Measurements from ENCODE around the gene ZNF75A. TPM values are rescaled to one million over a fixed set of nuclear protein-coding genes. Genes with fewer than 3 reads are reported as not detected.
"Not testable (repeated sequence)": the region's sequence is repeated elsewhere in the genome, so short reads cannot be mapped to it uniquely, and the experiment has no call there.

Gene ZNF75A
- 19.5 and 22.3 TPM in 2 replicates for total RNA-seq
- polyA plus RNA-seq (2012), result 15.5 TPM

DNA sequence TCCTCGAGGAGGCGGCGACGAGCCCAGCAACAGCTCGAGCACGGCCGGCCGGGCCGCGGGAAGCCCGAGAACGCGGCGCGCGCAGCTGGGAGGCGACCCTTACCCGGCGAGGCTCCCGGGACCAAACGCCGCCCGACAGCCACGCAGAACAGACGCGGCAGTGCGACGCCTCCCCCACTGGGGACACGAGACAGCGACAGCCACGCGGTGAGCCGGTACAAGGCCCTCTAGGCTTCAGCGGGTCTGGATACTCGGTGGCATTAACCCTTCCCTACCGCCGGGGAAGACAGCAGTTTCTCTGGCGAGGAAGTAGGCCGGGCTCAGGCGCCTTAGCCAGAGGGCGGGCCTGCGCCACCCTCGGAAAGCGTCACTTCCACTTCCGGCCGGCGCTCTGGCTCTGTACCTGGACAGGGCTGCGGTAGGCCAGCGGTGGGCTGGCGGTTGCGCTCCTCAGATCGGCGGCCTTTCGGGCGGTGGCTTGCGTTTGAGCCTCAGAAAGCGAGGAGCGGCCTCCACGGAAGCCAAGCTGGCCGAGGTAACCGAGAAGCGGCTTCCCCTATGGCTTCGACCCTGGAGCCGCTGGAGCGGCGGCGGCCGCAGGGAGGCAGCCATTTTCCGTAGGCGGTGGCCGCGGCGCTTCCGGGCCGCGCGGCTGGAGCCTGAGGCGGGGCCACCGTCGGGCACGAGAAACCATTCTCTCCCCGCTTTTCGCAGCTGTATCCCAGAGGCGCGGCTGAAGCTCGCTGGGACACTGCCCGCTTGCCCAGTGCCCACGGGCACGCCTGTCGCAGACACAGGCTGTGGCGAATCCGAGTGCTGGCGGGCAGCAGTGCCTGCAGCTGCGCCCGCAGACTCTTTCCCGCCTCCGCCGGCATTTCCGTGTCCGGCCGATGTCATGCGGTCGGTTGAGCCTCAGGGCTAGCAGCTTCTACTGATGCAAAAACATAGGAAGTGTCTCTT, at the start of gene ZNF75A, which contains the start of gene TIGD7:
Gene ZNF75A (plus strand): TSS at position 389 of the 960 bp plus-strand sequence. CDS start 2,932 bp downstream, outside the sequence.
Gene TIGD7 (minus strand): TSS at position 322 of the 960 bp plus-strand sequence. CDS start 4,816 bp downstream, outside the sequence.
- peak; percentile 89 for DNase-seq (ENCODE audit: low read depth)

DNA sequence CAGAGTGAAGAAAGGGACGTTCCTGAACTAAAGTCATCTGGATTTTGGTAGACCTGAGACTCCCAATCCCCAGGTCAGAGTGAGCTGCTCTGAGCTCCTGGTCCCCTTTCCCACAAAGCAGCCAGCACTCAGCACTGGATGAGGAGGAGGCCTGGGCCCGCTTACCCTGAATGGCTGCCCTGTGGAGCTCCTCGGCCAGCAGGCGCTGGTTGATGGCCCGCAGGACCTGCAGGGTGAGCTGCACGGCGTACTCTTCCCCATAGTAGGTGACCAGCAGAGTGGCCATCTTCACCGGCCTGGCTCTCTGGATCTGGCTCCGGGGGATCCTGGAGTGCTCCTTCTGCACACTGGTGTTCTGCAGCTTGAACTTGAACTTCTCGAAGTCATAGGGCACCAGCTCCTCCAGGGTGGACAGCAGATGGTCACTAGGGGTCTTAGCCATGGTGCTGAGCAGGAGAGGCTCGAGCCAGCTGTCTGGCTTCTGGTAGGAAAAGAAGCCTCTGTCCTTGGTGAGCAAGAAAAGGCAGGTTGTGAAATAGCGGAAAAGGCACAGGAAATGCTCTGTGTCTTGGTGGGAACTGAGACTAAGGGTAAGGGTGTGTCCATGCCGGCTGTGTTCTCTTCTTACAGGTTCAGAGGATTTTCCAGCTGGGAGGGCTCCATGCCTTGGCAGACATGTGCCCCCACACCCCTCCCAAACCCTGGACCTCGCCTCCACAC, 49.0 kb upstream of the ZNF75A start, which contains the start of gene MEFV:
Gene MEFV (minus strand): TSS at position 488 of the 720 bp plus-strand sequence. CDS start 46 bp downstream, at position 442.
- peak; percentile 51 for DNase-seq (ENCODE audit: low read depth)

DNA sequence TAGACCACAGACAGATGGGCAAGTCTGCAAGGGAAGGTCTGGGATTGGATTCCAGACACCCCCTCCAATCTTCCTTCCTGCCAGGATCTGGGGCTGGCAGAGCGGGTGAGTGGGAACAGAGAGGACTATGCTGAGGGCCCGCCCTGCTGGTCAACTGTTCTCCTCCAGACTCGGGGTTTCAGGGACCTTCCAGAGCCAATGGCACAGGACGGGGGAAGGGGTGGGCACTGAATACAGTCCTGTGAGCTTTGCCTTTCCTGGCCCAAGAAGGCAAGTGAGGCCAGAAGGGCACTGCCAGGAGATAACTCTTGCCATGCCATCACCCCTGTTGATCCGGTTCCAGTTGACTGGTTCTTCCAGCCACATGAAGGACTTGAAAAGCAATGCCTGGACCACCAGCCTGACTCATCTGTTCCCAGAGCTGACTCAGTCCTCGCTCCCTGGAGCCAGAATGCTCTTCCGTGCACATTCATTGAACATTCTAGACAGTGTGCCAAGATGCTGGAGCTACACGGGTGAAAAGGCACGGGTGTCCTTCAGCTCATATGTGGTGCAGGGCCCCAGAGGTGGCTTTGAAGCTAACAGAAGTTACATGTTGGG, 48.3 kb upstream of the ZNF75A start:
- DNase-seq (ENCODE audit: low read depth), result peak; percentile 19

DNA sequence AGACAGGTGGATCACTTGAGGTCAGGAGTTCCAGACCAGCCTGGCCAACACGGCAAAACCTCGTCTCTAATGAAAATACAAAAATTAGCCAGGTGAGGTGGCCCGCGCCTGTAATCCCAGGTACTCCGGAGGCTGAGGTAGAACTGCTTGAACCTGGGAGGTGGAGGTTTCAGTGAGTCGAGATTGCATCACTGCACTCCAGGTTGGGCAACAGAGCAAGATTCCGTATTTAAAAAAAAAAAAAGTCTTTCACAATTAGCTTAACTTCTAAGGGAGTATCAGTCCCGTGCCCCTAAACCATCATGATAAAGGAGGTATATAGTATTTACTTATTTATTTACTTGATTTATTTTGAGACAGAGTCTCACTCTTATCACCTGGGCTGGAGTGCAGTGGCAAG, 45.5 kb upstream of the ZNF75A start:
- DNase-seq (ENCODE audit: low read depth), result no peak

DNA sequence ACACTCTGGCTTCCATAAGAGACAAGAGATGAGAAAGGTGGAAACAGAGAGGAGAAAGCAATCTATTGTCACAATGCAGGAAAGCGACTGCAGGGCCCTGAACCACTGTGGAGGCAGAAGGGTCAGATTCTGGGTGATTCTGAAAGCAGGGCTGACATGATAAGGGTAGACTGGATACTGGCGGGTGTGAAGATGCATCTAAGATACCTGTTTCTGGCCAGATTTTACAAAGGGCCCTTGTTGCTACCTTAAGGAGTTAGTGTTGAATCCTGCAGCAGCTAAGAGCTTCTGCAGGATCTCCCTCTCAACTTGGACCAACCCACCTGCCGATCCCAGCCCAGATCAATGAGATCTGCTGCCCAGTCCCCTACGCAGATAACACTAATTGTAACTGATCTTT, 42.8 kb upstream of the ZNF75A start:
- no peak for DNase-seq (ENCODE audit: low read depth)

DNA sequence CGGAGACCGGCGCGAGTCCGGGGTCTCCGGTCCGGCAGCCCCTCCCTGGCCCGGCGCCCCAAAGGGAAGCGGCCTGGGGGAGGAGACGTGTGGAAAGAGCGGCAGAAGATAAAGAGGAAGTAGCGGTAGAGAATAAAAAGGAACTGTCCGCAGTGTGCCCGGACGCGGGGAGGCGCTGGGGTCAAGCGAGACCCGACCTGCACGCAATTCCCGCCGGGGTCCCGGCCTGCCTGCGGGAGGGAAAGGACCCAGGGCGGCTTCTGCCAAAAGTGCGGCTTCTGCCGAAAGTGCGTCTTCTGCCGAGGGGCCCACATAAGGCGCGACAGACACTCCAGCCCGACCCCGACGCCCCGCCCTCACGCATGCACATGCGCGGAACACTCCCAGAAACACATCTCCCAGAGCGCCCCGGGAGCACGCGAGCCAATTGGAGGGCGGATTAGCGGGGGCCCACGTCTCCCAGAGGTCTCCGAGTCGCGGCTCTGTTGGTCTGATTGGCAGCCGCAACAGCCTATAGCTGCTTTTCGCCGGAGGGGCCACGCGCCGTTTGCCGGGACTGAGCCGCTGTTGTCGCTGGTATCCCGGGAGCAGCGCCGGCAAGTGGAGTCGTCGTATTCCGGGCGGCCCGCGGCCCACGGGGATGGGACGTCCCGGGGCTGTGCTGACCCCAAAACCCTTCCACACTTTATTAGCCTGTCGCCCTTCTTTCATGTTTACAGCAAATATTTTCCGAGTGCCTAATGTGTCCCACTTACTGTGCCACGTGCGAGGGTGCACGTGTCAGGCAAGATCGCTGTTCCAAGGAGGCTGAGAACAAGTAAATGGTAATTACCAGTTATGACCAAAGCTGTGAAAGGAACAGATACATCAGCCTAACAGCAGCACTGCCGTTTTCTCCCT, 40.9 kb upstream of the ZNF75A start:
- DNase-seq (ENCODE audit: low read depth), result peak; percentile 99

DNA sequence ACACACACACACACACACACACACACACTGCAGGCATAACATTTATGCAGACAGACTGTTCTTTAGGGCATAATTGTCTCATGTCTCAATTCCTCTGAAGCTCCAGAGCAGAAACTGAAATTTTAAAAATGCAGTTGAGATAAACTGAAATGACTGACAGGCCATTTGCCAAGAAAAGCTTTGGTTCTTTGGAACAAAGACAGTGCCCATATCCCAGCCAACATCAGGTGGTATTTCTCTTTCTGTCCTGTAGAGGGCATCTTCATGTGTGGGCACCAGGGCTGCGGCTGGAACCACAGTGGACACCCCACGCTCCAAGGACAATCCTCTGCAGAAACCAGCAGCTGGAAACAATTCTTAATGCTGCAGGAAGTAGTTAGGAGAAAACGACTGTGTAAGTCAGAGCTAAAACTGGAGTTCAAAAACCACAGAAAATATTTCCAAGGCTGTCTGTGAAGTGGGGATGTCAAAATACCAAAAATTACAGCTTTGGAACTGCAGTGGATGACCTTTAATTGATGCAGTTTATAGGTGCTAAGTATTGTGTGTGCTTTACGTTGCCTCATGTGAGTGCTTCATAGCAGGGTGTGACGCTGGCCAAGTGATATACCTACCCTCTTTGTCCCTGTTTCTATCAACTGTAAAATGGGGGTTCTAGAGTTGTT, 38.3 kb upstream of the ZNF75A start:
- DNase-seq (ENCODE audit: low read depth), result peak; percentile 55

DNA sequence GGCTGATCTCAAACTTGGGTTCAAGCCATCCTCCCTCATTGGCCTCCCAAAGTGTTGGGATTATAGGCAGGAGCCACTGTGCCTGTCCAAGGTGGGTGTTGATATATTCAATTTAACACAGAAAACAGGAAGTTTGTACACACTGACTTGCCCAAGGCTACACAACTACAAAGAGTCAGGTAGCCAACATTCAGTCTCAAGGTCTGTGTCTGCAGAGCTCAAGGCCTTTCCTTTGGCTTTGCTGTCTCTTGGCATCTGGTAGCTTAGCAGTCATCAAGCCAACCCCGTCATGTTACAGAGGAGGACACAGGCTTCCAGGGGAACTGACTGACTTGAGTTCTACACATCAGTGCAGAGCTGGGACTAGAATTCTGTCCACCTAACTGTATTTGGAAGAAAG, 37.0 kb upstream of the ZNF75A start:
- DNase-seq (ENCODE audit: low read depth), result no peak

DNA sequence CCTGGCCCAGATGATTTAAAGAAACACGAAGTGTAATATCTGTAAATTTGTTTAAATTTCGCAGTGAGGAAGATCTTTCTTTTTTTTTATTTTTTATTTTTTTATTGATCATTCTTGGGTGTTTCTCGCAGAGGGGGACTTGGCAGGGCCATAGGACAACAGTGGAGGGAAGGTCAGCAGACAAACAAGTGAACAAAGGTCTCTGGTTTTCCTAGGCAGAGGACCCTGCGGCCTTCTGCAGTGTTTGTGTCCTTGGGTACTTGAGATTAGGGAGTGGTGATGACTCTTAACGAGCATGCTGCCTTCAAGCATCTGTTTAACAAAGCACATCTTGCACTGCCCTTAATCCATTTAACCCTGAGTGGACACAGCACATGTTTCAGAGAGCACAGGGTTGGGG, 34.6 kb upstream of the ZNF75A start:
- not testable (repeated sequence) for DNase-seq (ENCODE audit: low read depth)

DNA sequence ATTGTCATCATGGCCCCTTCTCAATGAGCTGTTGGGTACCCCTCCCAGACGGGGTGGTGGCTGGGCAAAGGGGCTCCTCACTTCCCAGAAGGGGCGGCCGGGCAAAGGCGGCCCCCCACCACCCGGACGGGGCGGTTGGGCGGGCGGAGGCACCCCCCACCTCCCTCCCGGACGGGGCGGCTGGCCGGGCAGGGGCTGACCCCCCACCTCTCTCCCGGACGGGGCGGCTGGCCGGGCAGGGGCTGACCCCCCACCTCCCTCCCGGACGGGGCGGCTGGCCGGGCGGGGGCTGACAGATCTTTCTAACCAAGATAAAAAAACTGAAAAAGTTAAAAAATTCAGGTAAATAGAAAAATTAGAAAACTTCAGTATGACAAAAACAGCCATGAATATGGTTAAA, 34.0 kb upstream of the ZNF75A start:
- DNase-seq (ENCODE audit: low read depth), result not testable (repeated sequence)

DNA sequence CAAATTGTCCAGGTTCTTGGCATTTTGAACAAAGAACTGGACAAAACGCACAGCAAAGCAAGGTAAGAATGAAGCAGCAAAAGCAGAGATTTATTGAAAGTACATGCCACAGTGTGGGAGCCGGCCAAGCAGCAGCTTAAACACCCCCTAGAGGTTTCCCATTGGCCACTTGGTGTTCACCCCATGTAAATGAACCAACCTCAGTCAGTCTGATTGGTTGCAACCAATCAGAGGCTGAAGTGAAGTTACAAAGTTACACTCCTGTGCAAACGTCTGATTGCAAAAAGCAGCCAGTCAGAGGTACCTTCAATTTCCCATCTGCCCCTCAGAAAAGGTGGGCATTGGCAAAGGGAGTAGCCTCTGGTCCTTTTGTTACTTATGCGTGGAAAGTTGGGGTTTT, 30.8 kb upstream of the ZNF75A start:
- no peak for DNase-seq (ENCODE audit: low read depth)

DNA sequence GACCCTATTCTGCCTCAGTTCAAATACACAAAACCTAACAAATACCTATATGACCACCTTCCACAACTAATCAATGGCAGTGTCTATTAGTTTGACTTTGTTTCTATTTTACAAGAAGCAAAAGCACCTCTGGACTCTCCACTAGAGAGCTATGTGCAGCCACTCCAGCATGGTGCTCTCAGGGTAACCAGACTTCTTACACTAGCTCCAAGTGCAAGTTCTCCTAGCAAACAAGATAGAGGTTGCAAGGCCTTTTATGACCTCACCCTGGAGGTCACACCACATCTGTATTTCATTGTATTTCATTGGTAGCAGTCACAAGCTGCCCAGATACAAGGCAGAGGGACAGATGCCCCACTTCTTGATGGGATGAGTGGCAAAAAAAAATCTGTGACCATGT, 30.4 kb upstream of the ZNF75A start:
- no peak for DNase-seq (ENCODE audit: low read depth)

DNA sequence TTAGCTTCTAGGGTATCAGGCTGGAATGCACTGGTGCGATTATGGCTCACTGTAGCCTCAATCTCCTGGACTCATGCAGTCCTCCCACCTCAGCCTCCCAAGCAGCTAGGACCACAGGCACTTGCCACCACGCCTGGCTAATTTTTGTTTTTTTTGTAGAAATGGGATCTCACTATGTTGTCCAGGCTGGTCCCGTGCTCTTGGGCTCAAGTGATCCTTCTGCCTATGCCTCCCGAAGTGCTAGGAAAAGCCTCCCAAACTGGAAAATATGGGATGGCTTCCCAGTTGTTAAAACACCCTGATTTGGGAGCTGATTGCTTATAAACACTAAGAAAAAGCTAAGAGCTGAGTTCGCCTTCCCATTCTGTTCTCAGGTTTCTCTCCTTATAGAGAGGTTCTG, 28.6 kb upstream of the ZNF75A start:
- DNase-seq (ENCODE audit: low read depth), result no peak

DNA sequence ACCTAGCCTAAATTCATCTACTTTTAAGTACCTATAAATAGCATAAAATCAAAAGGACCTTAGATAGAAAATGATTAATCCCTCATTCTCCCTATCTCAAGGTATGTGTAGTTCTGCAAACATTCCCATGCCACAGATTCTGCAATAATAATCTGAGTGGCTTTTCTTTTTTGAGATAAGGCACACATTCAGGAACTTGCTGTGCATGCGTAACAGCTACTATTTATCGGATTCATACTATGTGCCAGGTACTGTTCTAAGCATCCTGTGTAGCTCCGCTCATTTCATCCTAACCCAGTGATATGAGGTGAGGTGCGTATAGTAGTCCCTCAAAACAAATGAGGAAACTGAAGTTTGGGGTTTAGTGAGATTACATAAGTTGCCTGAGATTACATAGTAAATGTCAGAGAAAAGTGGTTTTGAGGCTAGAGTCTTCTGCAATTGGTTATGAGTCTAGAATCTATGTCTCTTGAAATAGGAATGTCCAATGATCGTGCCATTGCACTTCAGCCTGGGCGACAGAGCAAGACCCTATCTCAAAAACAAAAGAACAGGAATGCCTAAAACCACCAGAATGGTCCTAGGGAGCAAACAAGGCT, 24.0 kb upstream of the ZNF75A start:
- DNase-seq (ENCODE audit: low read depth), result no peak

DNA sequence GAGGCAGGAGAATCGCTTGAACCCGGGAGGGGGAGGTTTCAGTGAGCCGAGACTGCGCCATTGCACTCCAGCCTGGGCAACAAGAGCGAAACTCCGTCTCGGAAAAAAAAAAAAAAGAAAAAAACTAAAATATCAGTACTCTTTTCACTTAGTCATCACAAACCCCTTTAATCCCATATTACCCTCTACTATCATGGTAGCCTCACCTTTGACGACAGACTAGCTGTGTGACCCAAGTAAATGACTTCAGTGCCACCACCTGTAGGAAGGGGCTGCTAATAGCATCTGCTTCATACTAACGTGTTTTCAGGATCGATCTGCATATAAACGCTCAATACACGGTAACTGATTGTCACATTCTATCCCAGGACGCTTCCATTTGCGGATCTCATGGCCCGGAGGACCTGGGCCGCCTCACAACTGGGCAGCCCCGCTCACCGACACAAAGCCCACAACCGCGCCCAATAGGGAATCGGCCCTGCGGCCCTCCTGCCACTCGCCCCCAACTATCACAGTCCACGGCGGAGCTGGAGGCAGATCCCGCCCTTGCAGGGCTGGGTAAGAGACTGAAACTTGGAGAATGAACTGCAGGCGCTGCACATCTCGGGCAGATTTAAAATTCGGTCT, 23.1 kb upstream of the ZNF75A start:
- DNase-seq (ENCODE audit: low read depth), result no peak

DNA sequence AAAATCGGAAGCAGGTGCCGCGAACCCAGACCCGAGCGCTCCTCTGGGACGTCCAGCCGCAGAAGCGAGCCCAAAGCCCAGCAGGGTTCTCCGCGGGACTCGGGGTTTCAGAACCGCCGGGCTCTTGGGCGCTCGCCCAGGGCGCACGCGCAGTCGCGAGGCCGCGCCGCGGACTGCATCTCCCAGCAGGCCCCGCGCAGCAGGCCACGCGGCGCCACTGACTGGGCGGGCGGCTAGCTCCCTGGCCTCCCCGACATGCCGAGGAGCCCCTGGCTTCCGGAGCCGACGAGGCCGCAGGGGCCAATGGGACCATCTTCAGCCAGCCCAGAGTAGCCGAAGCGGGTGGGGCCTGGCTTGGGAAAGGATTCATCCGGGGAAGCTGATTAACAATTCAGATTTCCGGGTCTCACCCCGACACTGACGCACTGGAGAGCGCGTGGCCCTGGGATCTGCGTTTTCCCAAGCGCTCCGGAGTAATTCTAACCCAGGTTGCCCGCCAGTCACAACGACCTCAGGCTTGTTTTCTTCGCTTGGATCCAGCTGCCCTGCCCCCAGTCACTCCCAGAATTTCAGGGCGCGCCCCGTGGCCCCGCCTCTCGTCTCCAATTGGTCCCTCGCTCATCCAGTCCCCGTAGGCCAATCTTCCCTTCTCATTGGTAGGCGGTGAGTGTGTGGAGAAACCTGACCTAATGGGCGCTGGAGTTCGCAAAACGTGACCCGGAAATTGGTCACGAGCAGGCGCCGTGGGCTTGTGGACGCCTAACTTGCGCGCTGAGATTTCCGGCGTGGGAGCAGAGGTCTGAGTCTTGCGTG, 22.4 kb upstream of the ZNF75A start, which contains the start of gene ZNF263:
Gene ZNF263 (plus strand): TSS at position 762 of the 813 bp plus-strand sequence. CDS start 328 bp downstream, outside the sequence.
- DNase-seq (ENCODE audit: low read depth), result peak; percentile 99

DNA sequence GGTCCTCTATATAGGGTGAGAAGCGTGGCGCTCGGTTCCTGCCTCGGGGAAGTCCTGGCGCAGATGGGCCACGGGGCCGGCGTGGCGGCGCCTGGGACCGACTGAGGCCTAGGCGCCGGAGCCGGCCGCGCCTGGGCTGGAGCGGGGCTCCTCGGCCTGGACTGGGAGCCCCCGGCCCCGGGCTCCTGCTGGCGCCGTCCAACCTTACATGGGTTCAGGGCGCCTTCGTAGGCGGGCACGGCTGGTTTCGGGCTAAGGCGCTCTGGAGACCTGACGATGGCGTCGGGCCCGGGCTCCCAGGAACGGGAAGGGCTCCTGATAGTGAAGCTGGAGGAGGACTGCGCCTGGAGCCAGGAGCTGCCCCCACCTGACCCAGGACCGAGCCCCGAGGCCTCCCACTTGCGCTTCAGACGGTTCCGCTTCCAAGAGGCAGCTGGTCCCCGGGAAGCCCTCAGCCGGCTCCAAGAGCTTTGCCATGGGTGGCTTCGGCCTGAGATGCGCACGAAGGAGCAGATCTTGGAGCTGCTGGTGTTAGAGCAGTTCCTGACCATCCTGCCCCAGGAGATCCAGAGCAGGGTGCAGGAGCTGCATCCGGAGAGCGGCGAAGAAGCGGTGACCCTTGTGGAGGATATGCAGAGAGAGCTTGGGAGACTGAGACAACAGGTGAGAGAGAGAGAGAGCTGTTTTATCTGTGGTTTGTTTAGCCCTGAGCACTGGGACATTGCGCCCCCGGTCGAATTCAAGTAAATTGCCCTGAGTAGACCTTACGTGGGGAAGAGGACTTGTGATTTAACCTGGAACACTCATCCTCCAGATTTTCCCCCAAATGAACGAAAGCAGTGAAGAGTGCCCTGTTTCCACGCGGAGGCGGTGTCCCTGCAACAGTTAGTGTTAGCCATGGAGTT, 21.5 kb upstream of the ZNF75A start:
- no peak for DNase-seq (ENCODE audit: low read depth)

Data from myocyte (in vitro differentiated cells).